GM12801 (cell line): ENCODE measurements around the gene TLE3.

Source experiments
- CTCF ChIP-seq: IDR thresholded peaks from one replicate; pipeline ENCODE4 v1.5.1; 2011; ENCODE audit warnings: control low read depth; ENCODE audit not compliant: insufficient read length; ENCODE audit errors: extremely low read depth

TLE3 gene

GRCh38 chr15:69998541-69999391 is 99.0 kb downstream of the TLE3 start:
- no peak for TF ChIP-seq CTCF

GRCh38 chr15:69997813-69998212 is 99.9 kb downstream of the TLE3 start:
- TF ChIP-seq CTCF = no peak
